Activated T-cell treated with anti-CD3 and anti-CD28 coated beads, Interleukin-2, amount 50 U/mL, for 24 hours (primary cell): ENCODE results near the gene BIRC5.

Source experiments
- DNase-seq: peaks from one replicate; pipeline ENCODE4 v3.0.0-alpha.2; 2020
- H3K27ac Mint-ChIP-seq: 2 replicates; pipeline ENCODE4 v1.8.0; 2020; ENCODE audit warnings: mild to moderate bottlenecking, mixed read lengths
- H3K27me3 Mint-ChIP-seq: 2 replicates; pipeline ENCODE4 v1.8.0; 2020; ENCODE audit warnings: mixed read lengths
- H3K36me3 Mint-ChIP-seq: 2 replicates; pipeline ENCODE4 v1.8.0; 2020; ENCODE audit warnings: low read depth, mixed read lengths
- H3K4me1 Mint-ChIP-seq: 2 replicates; pipeline ENCODE4 v1.8.0; 2020; ENCODE audit warnings: low read depth, mixed read lengths
- H3K4me3 Mint-ChIP-seq: 2 replicates; pipeline ENCODE4 v1.8.0; 2020; ENCODE audit warnings: mild to moderate bottlenecking, moderate library complexity, mixed read lengths
- H3K9me3 Mint-ChIP-seq: 2 replicates; pipeline ENCODE4 v1.8.0; 2020; ENCODE audit warnings: mixed read lengths

The BIRC5 gene

GRCh38 chr17:78236362-78237127 is 22.5 kb downstream of the BIRC5 start:
- H3K9me3 Mint-ChIP-seq: no peaks in the 10 kb centered on the region
- no peak overlapping the region for H3K27ac Mint-ChIP-seq
- no peak overlapping the region for H3K4me3 Mint-ChIP-seq
- peaks cover 12% of the 10 kb centered on the region for H3K27me3 Mint-ChIP-seq
- no peaks in the 10 kb centered on the region for H3K36me3 Mint-ChIP-seq
- peaks cover 10% of the 10 kb centered on the region for H3K4me1 Mint-ChIP-seq
- DNase-seq: no peak

DNA sequence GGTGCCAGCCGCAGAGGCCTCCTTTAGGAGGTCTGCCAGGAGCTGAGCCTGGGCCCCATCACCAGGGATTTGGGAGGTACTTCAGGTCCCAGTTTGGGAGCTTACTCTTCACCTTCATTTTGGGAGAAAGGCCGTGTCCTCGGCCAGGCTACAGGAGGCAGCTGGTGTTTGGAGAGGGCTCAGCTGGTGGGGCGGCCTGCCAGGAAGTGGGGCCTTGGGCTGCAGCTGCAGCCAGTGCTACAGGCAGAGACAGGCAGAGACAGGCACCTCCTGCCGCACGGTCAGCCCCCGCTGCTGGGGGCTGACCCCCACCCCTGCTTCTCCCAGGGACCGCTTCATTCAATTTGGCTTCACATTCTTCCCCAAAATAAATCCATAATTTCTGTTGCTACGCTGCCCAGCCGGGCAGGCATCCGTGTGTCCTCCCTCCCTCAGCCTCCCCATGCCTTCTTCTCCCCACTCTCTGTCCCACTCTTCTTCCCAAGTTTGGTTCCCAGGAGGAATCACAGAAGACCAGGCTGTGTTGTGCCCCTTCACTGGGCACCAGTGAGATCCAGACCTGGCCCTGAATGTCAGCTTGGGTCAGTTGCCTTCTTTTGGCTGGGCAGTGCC is 23.5 kb downstream of the BIRC5 start:
- peaks cover 6% of the 10 kb centered on the region for H3K4me1 Mint-ChIP-seq
- H3K27me3 Mint-ChIP-seq: peaks cover 6% of the 10 kb centered on the region
- no peaks in the 10 kb centered on the region for H3K9me3 Mint-ChIP-seq
- DNase-seq: no peak
- no peak overlapping the region for H3K4me3 Mint-ChIP-seq
- no peak overlapping the region for H3K27ac Mint-ChIP-seq
- no peaks in the 10 kb centered on the region for H3K36me3 Mint-ChIP-seq

DNA sequence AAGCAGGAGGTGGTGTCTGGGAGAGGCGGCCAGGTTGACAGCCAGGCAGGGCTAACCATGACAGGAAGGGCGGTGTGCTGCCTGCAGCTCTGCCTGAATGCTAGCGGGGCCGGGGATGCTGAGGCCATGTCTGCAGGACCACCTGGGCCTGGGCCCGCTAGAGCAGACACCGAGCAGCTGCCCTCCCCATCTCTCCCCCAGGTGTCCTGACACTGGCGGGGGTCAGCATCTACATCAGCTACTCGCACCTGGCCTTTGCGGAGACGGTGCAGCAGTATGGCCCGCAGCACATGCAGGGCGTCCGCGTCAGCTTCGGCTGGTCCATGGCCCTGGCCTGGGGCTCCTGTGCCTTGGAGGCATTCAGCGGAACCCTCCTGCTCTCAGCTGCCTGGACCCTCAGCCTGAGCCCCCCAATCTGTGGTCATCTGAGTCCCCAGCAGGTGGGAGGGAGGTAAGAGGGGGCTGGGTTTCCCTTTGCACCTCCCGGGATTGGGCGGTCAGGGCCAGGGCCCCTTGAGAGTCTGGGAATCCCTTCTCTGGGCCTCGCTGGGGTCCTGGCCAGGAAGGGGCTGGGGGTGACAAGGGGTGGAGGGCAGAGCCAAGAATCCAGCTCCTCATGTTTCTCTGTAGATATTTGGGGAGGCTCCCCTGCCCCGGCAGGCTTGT is 24.9 kb downstream of the BIRC5 start:
- no peak for DNase-seq
- Mint-ChIP-seq H3K4me1 (peaks cover 3% of the 10 kb centered on the region), H3K27ac (no peak overlapping the region), H3K9me3 (no peaks in the 10 kb centered on the region), H3K4me3 (no peak overlapping the region), H3K36me3 (no peaks in the 10 kb centered on the region), H3K27me3 (no peaks in the 10 kb centered on the region)

GRCh38 chr17:78239489-78239931 is 25.5 kb downstream of the BIRC5 start:
- H3K27me3 Mint-ChIP-seq: no peaks in the 10 kb centered on the region
- H3K9me3 Mint-ChIP-seq: no peaks in the 10 kb centered on the region
- peaks cover 3% of the 10 kb centered on the region for H3K4me1 Mint-ChIP-seq
- H3K36me3 Mint-ChIP-seq: no peaks in the 10 kb centered on the region
- H3K27ac Mint-ChIP-seq: no peak overlapping the region
- no peak overlapping the region for H3K4me3 Mint-ChIP-seq
- DNase-seq: no peak

GRCh38 chr17:78240012-78240655 is 26.1 kb downstream of the BIRC5 start:
- Mint-ChIP-seq H3K9me3 (no peaks in the 10 kb centered on the region), H3K36me3 (no peaks in the 10 kb centered on the region), H3K4me3 (no peak overlapping the region), H3K27me3 (no peaks in the 10 kb centered on the region), H3K4me1 (peaks cover 3% of the 10 kb centered on the region), H3K27ac (no peak overlapping the region)
- no peak for DNase-seq

- H3K4me3 Mint-ChIP-seq: no peak overlapping the region
- H3K27me3 Mint-ChIP-seq: no peaks in the 10 kb centered on the region
- DNase-seq: no peak
- H3K27ac Mint-ChIP-seq: no peak overlapping the region
- H3K4me1 Mint-ChIP-seq: peaks cover 3% of the 10 kb centered on the region
- no peaks in the 10 kb centered on the region for H3K36me3 Mint-ChIP-seq
- no peaks in the 10 kb centered on the region for H3K9me3 Mint-ChIP-seq
Observed at GRCh38 chr17:78240839-78241238, 26.8 kb downstream of the BIRC5 start.

- Mint-ChIP-seq H3K27ac (no peak overlapping the region), H3K4me3 (no peak overlapping the region), H3K9me3 (no peaks in the 10 kb centered on the region), H3K4me1 (peaks cover 3% of the 10 kb centered on the region), H3K36me3 (no peaks in the 10 kb centered on the region), H3K27me3 (no peaks in the 10 kb centered on the region)
- DNase-seq: no peak
Observed at GRCh38 chr17:78241277-78242023, 27.4 kb downstream of the BIRC5 start.

DNA sequence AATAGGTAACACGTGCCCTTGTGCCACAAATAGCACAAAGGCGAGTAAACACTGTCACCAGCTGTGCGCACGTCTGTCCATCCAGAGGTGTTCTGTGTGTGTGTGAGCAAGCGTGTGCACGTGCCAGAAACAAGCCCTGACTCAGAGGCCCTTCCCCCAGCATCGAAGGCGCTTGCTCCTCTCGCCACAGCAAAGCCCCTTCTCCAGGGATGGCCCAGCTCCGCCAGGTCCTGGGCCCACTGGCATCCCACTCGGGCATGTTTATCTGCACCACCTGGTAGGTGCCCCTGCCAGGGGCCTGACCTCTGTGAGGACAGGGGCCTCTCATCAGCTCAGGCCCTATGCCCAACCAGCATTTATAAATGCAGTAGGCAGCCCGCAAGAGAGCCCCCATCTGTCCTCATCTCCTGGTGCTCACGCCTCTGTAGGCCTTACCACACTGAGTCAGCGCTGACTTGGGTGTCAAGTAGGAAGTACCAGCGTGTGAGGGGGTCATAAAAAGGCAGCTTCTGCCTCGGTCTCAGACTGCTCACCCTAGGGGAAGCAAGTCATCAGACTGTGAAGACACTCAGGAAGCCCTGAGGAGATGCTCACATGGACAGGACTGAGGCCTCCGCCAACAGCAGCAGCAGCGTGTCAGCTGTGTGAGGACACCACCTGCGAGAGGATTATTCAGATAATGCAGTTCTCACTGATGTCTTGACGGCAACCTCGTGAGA is 28.1 kb downstream of the BIRC5 start:
- Mint-ChIP-seq H3K36me3 (no peaks in the 10 kb centered on the region), H3K27ac (no peak overlapping the region), H3K27me3 (no peaks in the 10 kb centered on the region), H3K4me1 (peaks cover 3% of the 10 kb centered on the region), H3K4me3 (no peak overlapping the region), H3K9me3 (no peaks in the 10 kb centered on the region)
- no peak for DNase-seq

- Mint-ChIP-seq H3K9me3 (no peaks in the 10 kb centered on the region), H3K4me1 (peaks cover 24% of the 10 kb centered on the region), H3K4me3 (no peak overlapping the region), H3K27ac (no peak overlapping the region), H3K27me3 (no peaks in the 10 kb centered on the region), H3K36me3 (no peaks in the 10 kb centered on the region)
- no peak for DNase-seq
Observed at GRCh38 chr17:78247304-78247703, 33.3 kb downstream of the BIRC5 start.

- DNase-seq: no peak
- Mint-ChIP-seq H3K9me3 (no peaks in the 10 kb centered on the region), H3K36me3 (no peaks in the 10 kb centered on the region), H3K27ac (no peak overlapping the region), H3K4me1 (peaks cover 31% of the 10 kb centered on the region), H3K27me3 (no peaks in the 10 kb centered on the region), H3K4me3 (no peak overlapping the region)
Observed at GRCh38 chr17:78248051-78248914, 34.2 kb downstream of the BIRC5 start.

DNA sequence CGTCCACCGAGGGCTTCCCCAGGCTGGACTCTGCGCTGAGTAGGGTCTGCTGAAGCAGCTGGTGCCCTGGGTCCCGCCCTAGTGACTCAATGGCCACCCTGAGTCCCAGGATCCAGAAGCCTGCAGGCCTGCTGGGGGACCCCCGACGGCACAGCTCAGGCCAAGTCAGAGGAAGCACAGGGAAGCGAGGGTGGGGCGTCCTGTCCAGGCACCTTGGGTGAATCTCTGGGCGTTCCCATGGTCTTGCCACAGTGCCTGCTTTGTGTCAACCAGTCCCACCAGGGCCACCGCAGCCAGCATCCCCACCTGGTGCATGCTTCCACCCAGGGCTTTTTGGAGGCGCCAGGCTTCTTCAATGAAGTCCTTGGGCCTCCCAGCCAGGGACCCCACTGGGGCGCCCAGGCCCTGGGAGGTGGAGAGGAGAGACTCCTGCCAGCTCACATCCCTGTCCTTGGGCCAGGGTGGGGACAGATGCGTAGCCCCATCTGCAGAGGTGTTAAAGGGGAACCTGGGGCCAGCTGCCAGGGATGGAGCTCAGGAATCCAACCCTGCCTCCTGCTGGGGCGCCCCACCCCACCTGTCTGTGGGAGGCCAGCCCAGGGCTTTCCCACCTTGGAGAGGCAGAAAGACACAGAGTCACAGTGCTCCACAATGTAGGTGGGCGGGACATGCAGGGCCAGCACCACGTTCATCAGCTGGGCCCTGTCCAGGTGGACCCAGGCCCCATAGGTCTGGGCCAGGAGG is 35.2 kb downstream of the BIRC5 start:
- Mint-ChIP-seq H3K36me3 (no peaks in the 10 kb centered on the region), H3K4me3 (no peak overlapping the region), H3K27me3 (no peaks in the 10 kb centered on the region), H3K9me3 (no peaks in the 10 kb centered on the region), H3K4me1 (peaks cover 35% of the 10 kb centered on the region), H3K27ac (no peak overlapping the region)
- no peak for DNase-seq

- Mint-ChIP-seq H3K27ac (no peak overlapping the region), H3K27me3 (no peaks in the 10 kb centered on the region), H3K4me1 (peaks cover 39% of the 10 kb centered on the region), H3K9me3 (no peaks in the 10 kb centered on the region), H3K36me3 (no peaks in the 10 kb centered on the region), H3K4me3 (no peak overlapping the region)
- DNase-seq: no peak
Observed at GRCh38 chr17:78249818-78250806, 36.1 kb downstream of the BIRC5 start.
